Erythroblast (primary cell): Measurements from ENCODE around the gene COL5A1.

Source experiments
- GATA1 ChIP-seq: IDR thresholded peaks from 2 replicates; pipeline ENCODE4 v1.6.1; 2011; ENCODE audit warnings: low read depth, mild to moderate bottlenecking, control low read depth, low read length, moderate library complexity
- POLR2A ChIP-seq: IDR thresholded peaks from 2 replicates; pipeline ENCODE4 v1.6.1; 2011; ENCODE audit warnings: mild to moderate bottlenecking, low read length

- TF ChIP-seq POLR2A = no peak
- TF ChIP-seq GATA1 = no peak
These were observed 246.3 kb downstream of the COL5A1 start for GRCh38 chr9:134887686-134888602.
